ENCODE measurements around the gene EYS. TPM values are rescaled to one million over a fixed set of nuclear protein-coding genes. Genes with fewer than 3 reads are reported as not detected.

Gene EYS
- total and polyA plus RNA-seq, 4 donors: 0.08 to 0.63 (median 0.36) TPM

GRCh38 chr6:64782877-64783276, 924.1 kb downstream of the EYS start (continued):
- TF ChIP-seq REST (IDR thresholded peaks at IDR 0.05) (no peak), FOXA2 (IDR thresholded peaks at IDR 0.05) (no peak)

- 48% methylated on average over 3 of the region's 3 CpGs for WGBS
- Histone ChIP-seq H3K36me3 (ENCODE audit: control insufficient read depth in 4 of 4, insufficient read depth in 3 of 4, low read depth in 1 of 4, low read length in 3 of 4) (no peaks in the 10 kb centered on the region), H3K4me3 (ENCODE audit: low read depth in 1 of 3, low read length in 3 of 3) (no peak overlapping the region), H3K9ac (ENCODE audit: low read depth in 1 of 2, low read length in 2 of 2) (no peak overlapping the region), H3K27ac (ENCODE audit: low read depth in 1 of 2, low read length in 2 of 2) (no peak overlapping the region), H3K27me3 (ENCODE audit: control insufficient read depth in 4 of 4, insufficient read depth in 4 of 4, low read length in 3 of 4) (no peaks in the 10 kb centered on the region), H3K9me3 (ENCODE audit: control insufficient read depth in 4 of 4, low read length in 3 of 4) (no peaks in the 10 kb centered on the region), H3K4me1 (ENCODE audit: control insufficient read depth in 4 of 4, insufficient read depth in 4 of 4, low read length in 3 of 4) (no peaks in the 10 kb centered on the region)
- no peak for DNase-seq (ENCODE audit: low spot score)
- TF ChIP-seq ATF3 (IDR thresholded peaks at IDR 0.05): no peak
- TF ChIP-seq EGR1 (IDR thresholded peaks at IDR 0.05; ENCODE audit: low read depth in 2 of 2): no peak
- no peak for TF ChIP-seq MAX (IDR thresholded peaks at IDR 0.05)
- no peak for TF ChIP-seq JUND (IDR thresholded peaks at IDR 0.05)
- no peak for TF ChIP-seq RXRA (IDR thresholded peaks at IDR 0.05)
- no peak for TF ChIP-seq FOXA1 (IDR thresholded peaks at IDR 0.05)
Measured at GRCh38 chr6:64777941-64778785, 928.9 kb downstream of the EYS start.

- Histone ChIP-seq H3K36me3 (ENCODE audit: control insufficient read depth in 4 of 4, insufficient read depth in 3 of 4, low read depth in 1 of 4, low read length in 3 of 4) (no peaks in the 10 kb centered on the region), H3K27me3 (ENCODE audit: control insufficient read depth in 4 of 4, insufficient read depth in 4 of 4, low read length in 3 of 4) (no peaks in the 10 kb centered on the region), H3K4me3 (ENCODE audit: low read depth in 1 of 3, low read length in 3 of 3) (no peak overlapping the region), H3K9me3 (ENCODE audit: control insufficient read depth in 4 of 4, low read length in 3 of 4) (no peaks in the 10 kb centered on the region), H3K4me1 (ENCODE audit: control insufficient read depth in 4 of 4, insufficient read depth in 4 of 4, low read length in 3 of 4) (no peaks in the 10 kb centered on the region), H3K9ac (ENCODE audit: low read depth in 1 of 2, low read length in 2 of 2) (no peak overlapping the region), H3K27ac (ENCODE audit: low read depth in 1 of 2, low read length in 2 of 2) (no peak overlapping the region)
- TF ChIP-seq HNF4A (conservative IDR thresholded peaks at IDR 0.05): no peak
- no peak for TF ChIP-seq RXRA (IDR thresholded peaks at IDR 0.05)
- no peak for TF ChIP-seq CTCF (IDR thresholded peaks at IDR 0.05; ENCODE audit: low read depth, low read length, missing input control)
- TF ChIP-seq FOXA1 (IDR thresholded peaks at IDR 0.05): no peak
- TF ChIP-seq NR2F2 (IDR thresholded peaks at IDR 0.05): no peak
- TF ChIP-seq EGR1 (IDR thresholded peaks at IDR 0.05; ENCODE audit: low read depth in 2 of 2): no peak
- no peak for TF ChIP-seq SP1 (IDR thresholded peaks at IDR 0.05)
- TF ChIP-seq JUND (IDR thresholded peaks at IDR 0.05): no peak
- TF ChIP-seq MAX (IDR thresholded peaks at IDR 0.05): no peak
- no peak for DNase-seq (ENCODE audit: low spot score)
- 84% methylated on average over 1 of the region's 1 CpG for WGBS
Measured at GRCh38 chr6:64776359-64776758, 930.7 kb downstream of the EYS start.
